HEK293 (cell line): Measurements from ENCODE around the gene DDB1.

ENCODE experiments used
- CTCF ChIA-PET: fragments of 350-600 bp; formaldehyde crosslinking; extraction: SDS; loops from one replicate; lab custom pipeline; 2021; ENCODE audit warnings: antibody characterized with exemption; lab: Yijun Ruan, JAX
- POLR2A ChIA-PET: fragments of 300-600 bp; formaldehyde crosslinking; extraction: SDS; loops from one replicate; lab custom pipeline; 2020; ENCODE audit warnings: antibody characterized with exemption, inconsistent platforms; lab: Yijun Ruan, JAX
- H3K27ac ChIP-seq: fragments of 200-500 bp; sonication (Bioruptor generic); 2 replicates; pipeline ENCODE4 v1.5.1; 2014; ENCODE audit warnings: low read depth, low read length, control low read depth, inconsistent platforms; ENCODE audit errors: extremely low read depth
- H3K36me3 ChIP-seq, 2 experiments: fragments of 200-500 bp in 1 of 2; sonication (Bioruptor generic) in 1 of 2; 1 replicate in 1 of 2; 2 replicates in 1 of 2; pipeline ENCODE4 v1.5.1; 2014 to 2017; ENCODE audit warnings: inconsistent platforms in 2 of 2, low read length in 2 of 2; ENCODE audit not compliant: control insufficient read depth in 2 of 2, insufficient read depth in 1 of 2
- H3K4me1 ChIP-seq: fragments of 200-500 bp; sonication (Bioruptor generic); 2 replicates; pipeline ENCODE4 v1.5.1; 2014; ENCODE audit warnings: mild to moderate bottlenecking, low read length, inconsistent platforms; ENCODE audit not compliant: control insufficient read depth, insufficient read depth
- H3K4me3 ChIP-seq: 2 replicates; pipeline ENCODE4 v1.5.1; 2011; ENCODE audit warnings: low read depth, mild to moderate bottlenecking, control low read depth, low read length, moderate library complexity
- H3K9me3 ChIP-seq: fragments of 200-500 bp; sonication (Bioruptor generic); 2 replicates; pipeline ENCODE4 v1.5.1; 2014; ENCODE audit warnings: low read depth, low read length, inconsistent platforms; ENCODE audit not compliant: control insufficient read depth, insufficient read depth
- PRDM1 ChIP-seq: fragments of 450-650 bp; formaldehyde crosslinking; IDR thresholded peaks from 2 replicates; pipeline ENCODE4; 2016; ENCODE audit warnings: missing biosample characterization, missing genetic modification characterization
- SETDB1 ChIP-seq: IDR thresholded peaks from one replicate; pipeline ENCODE4 v1.6.1; 2017; ENCODE audit warnings: mild to moderate bottlenecking, low read length, moderate library complexity, mixed read lengths; ENCODE audit not compliant: insufficient read length
- TRIM28 ChIP-seq: IDR thresholded peaks from 2 replicates; pipeline ENCODE4 v1.6.1; 2011; ENCODE audit warnings: low read length, control low read depth, borderline replicate concordance
- ZFP37 ChIP-seq: fragments of 450-650 bp; formaldehyde crosslinking; IDR thresholded peaks from 2 replicates; pipeline ENCODE4 v1.5.1; 2016; ENCODE audit warnings: missing biosample characterization, missing genetic modification characterization
- ZNF174 ChIP-seq: fragments of 450-650 bp; formaldehyde crosslinking; IDR thresholded peaks from 2 replicates; pipeline ENCODE4 v1.5.0; 2017; ENCODE audit warnings: missing biosample characterization, mild to moderate bottlenecking, missing genetic modification characterization
- ZNF266 ChIP-seq: fragments of 450-650 bp; formaldehyde crosslinking; IDR thresholded peaks from 2 replicates; pipeline ENCODE4 v1.5.1; 2016; ENCODE audit warnings: missing biosample characterization, missing genetic modification characterization, low read depth
- ZNF341 ChIP-seq: fragments of 450-650 bp; formaldehyde crosslinking; IDR thresholded peaks from 2 replicates; pipeline ENCODE4; 2016; ENCODE audit warnings: low read depth, missing biosample characterization, missing genetic modification characterization
- ZNF433 ChIP-seq: fragments of 450-650 bp; formaldehyde crosslinking; IDR thresholded peaks from 2 replicates; pipeline ENCODE4 v1.5.1; 2016; ENCODE audit warnings: missing biosample characterization, missing genetic modification characterization, low read depth
- ZNF473 ChIP-seq: fragments of 450-650 bp; formaldehyde crosslinking; IDR thresholded peaks from 2 replicates; pipeline ENCODE4 v1.5.1; 2017; ENCODE audit warnings: missing biosample characterization, missing genetic modification characterization
- ZNF544 ChIP-seq: fragments of 450-650 bp; formaldehyde crosslinking; IDR thresholded peaks from 2 replicates; pipeline ENCODE4 v1.5.0; 2017; ENCODE audit warnings: missing biosample characterization, missing genetic modification characterization
- ZNF555 ChIP-seq: fragments of 450-650 bp; formaldehyde crosslinking; conservative IDR thresholded peaks from 2 replicates; pipeline ENCODE4 v1.5.1; 2017; ENCODE audit warnings: missing biosample characterization, mild to moderate bottlenecking, missing genetic modification characterization, inconsistent platforms
- ZNF600 ChIP-seq: fragments of 450-650 bp; formaldehyde crosslinking; IDR thresholded peaks from 2 replicates; pipeline ENCODE4 v1.5.1; 2016; ENCODE audit warnings: missing biosample characterization, missing genetic modification characterization
- ZNF610 ChIP-seq: fragments of 450-650 bp; formaldehyde crosslinking; IDR thresholded peaks from 2 replicates; pipeline ENCODE4 v1.5.1; 2016; ENCODE audit warnings: missing biosample characterization, missing genetic modification characterization, borderline replicate concordance
- ZNF629 ChIP-seq: fragments of 450-650 bp; formaldehyde crosslinking; IDR thresholded peaks from 2 replicates; pipeline ENCODE4 v1.5.1; 2017; ENCODE audit warnings: missing biosample characterization, missing genetic modification characterization
- ZNF664 ChIP-seq: fragments of 450-650 bp; formaldehyde crosslinking; IDR thresholded peaks from 2 replicates; pipeline ENCODE4 v1.5.1; 2016; ENCODE audit warnings: missing biosample characterization, missing genetic modification characterization
- ZNF791 ChIP-seq: fragments of 450-650 bp; formaldehyde crosslinking; IDR thresholded peaks from 2 replicates; pipeline ENCODE4 v1.5.1; 2016; ENCODE audit warnings: missing biosample characterization, missing genetic modification characterization
- TF ChIP-seq, protein P1 (sequence below): fragments of 450-650 bp; formaldehyde crosslinking; IDR thresholded peaks from 2 replicates; pipeline ENCODE4 v1.5.1; 2016; ENCODE audit warnings: missing biosample characterization, missing genetic modification characterization, low read depth
- TF ChIP-seq, protein P2 (sequence below): fragments of 450-650 bp; formaldehyde crosslinking; IDR thresholded peaks from 2 replicates; pipeline ENCODE4 v1.5.1; 2016; ENCODE audit warnings: missing biosample characterization, missing genetic modification characterization
- TF ChIP-seq, protein P3 (sequence below): fragments of 450-650 bp; formaldehyde crosslinking; IDR thresholded peaks from 2 replicates; pipeline ENCODE4 v1.5.1; 2016; ENCODE audit warnings: missing biosample characterization, missing genetic modification characterization, borderline replicate concordance
- TF ChIP-seq, protein P4 (sequence below): sonication (generic); formaldehyde crosslinking; IDR thresholded peaks from 2 replicates; pipeline ENCODE4 v1.8.1; 2022; ENCODE audit warnings: mild to moderate bottlenecking, moderate library complexity, missing genetic modification reagents
- TF ChIP-seq, protein P5 (sequence below): fragments of 450-650 bp; formaldehyde crosslinking; IDR thresholded peaks from 2 replicates; pipeline ENCODE4 v1.5.1; 2017; ENCODE audit warnings: missing biosample characterization, missing genetic modification characterization

The DDB1 gene

DNA sequence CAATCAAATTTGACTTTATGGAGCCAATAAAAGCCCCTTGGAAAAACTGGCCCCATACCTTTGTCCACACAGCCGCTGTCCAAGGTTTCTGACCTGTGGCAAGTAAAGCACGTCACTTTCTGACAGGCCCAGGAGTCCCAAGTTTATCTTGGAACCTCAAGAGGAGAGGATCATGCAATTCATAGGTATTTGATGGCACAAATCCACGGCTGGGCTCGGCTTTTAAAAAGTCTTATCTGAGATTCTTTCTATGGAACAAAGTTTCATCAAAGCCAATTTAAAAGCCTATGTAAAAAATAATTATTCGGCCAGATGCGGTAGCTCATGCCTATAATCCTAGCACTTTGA lies 42.8 kb upstream of the DDB1 start:
- Histone ChIP-seq H3K4me1 (no peaks in the 10 kb centered on the region), H3K27ac (no peak overlapping the region), H3K4me3 (no peak overlapping the region), H3K9me3 (no peaks in the 10 kb centered on the region), H3K36me3 (peaks cover 0 to 13% of the 10 kb centered on the region in 2 experiments; a peak in 2 of 3 replicates)
- TF ChIP-seq TRIM28 (no peak), ZNF174 (no peak), ZNF791 (tag by site-specific recombination) (no peak), ZNF544 (no peak), ZNF341 (tag by site-specific recombination) (no peak), ZNF629 (tag by site-specific recombination) (no peak), ZNF600 (tag by site-specific recombination) (no peak), ZNF555 (tag by site-specific recombination) (no peak), PRDM1 (tag by site-specific recombination) (no peak), SETDB1 (no peak), ZFP37 (tag by site-specific recombination) (no peak), ZNF433 (tag by site-specific recombination) (no peak)
- TF ChIP-seq, protein P1, sequence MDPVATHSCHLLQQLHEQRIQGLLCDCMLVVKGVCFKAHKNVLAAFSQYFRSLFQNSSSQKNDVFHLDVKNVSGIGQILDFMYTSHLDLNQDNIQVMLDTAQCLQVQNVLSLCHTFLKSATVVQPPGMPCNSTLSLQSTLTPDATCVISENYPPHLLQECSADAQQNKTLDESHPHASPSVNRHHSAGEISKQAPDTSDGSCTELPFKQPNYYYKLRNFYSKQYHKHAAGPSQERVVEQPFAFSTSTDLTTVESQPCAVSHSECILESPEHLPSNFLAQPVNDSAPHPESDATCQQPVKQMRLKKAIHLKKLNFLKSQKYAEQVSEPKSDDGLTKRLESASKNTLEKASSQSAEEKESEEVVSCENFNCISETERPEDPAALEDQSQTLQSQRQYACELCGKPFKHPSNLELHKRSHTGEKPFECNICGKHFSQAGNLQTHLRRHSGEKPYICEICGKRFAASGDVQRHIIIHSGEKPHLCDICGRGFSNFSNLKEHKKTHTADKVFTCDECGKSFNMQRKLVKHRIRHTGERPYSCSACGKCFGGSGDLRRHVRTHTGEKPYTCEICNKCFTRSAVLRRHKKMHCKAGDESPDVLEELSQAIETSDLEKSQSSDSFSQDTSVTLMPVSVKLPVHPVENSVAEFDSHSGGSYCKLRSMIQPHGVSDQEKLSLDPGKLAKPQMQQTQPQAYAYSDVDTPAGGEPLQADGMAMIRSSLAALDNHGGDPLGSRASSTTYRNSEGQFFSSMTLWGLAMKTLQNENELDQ (tag by site-specific recombination), result no peak
- ChIA-PET POLR2A (interaction anchor here (0.6 kb wide), 1 partner anchor 500 kb away, joined by 5 read pairs; no protein-coding TSS in a partner anchor), CTCF (interaction anchor here (0.7 to 1.1 kb wide), 2 partner anchors 10 to 626 kb away, joined by 4 to 8 read pairs; no protein-coding TSS in a partner anchor)

DNA sequence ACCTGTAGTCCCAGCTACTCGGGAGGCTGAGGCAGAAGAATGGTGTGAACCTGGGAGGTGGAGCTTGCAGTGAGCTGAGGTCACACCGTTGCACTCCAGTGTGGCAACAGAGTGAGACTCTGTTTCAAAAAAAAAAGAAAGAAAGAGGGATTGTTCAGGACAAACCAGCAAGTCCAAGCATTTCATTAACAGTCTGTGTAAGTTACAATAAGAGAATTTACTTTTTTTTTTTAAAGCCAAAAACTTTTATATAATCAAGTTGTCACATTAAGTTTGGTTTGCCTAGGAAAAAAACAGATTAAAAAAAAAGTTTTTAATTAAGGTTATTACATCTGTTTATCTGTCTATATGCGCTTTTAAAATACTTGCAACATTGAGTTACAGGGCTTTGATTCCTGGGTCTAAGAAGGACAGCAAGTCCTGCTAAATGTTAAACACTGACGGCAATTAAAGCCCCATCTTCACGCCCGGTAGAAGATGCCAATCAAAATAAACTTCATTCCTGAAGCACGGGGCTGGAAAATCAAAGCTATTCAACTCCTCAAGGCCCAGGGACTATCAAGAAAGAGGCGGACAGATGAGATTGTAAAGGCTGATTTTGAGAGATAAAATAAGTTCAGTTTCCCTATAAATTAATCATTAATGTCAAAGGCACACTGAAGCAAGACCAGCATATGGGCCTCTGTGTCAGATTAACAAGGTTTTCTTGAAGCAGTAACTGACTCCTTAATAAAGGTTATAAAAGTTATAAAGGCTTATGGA lies 39.9 kb upstream of the DDB1 start:
- Histone ChIP-seq H3K9me3 (no peaks in the 10 kb centered on the region), H3K4me1 (no peaks in the 10 kb centered on the region), H3K4me3 (no peak overlapping the region), H3K36me3 (peaks cover 0 to 42% of the 10 kb centered on the region in 2 experiments; a peak in 2 of 3 replicates), H3K27ac (no peak overlapping the region)
- CTCF ChIA-PET, result interaction anchor here (0.8 kb wide), 1 partner anchor 13 kb away, joined by 4 read pairs; no protein-coding TSS in a partner anchor
- POLR2A ChIA-PET, result interaction anchor here (0.6 to 1.1 kb wide), 2 partner anchors 11 to 56 kb away, joined by 3 to 4 read pairs; partner anchors contain the start of genes CYB561A3 and TMEM138
- no peak for TF ChIP-seq ZNF664
- no peak for TF ChIP-seq ZFP37 (tag by site-specific recombination)
- TF ChIP-seq ZNF266 (tag by site-specific recombination), result no peak
- TF ChIP-seq ZNF610 (tag by site-specific recombination), result no peak
- TF ChIP-seq, protein P2, sequence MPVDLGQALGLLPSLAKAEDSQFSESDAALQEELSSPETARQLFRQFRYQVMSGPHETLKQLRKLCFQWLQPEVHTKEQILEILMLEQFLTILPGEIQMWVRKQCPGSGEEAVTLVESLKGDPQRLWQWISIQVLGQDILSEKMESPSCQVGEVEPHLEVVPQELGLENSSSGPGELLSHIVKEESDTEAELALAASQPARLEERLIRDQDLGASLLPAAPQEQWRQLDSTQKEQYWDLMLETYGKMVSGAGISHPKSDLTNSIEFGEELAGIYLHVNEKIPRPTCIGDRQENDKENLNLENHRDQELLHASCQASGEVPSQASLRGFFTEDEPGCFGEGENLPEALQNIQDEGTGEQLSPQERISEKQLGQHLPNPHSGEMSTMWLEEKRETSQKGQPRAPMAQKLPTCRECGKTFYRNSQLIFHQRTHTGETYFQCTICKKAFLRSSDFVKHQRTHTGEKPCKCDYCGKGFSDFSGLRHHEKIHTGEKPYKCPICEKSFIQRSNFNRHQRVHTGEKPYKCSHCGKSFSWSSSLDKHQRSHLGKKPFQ (tag by site-specific recombination), result no peak
- TF ChIP-seq, protein P3, sequence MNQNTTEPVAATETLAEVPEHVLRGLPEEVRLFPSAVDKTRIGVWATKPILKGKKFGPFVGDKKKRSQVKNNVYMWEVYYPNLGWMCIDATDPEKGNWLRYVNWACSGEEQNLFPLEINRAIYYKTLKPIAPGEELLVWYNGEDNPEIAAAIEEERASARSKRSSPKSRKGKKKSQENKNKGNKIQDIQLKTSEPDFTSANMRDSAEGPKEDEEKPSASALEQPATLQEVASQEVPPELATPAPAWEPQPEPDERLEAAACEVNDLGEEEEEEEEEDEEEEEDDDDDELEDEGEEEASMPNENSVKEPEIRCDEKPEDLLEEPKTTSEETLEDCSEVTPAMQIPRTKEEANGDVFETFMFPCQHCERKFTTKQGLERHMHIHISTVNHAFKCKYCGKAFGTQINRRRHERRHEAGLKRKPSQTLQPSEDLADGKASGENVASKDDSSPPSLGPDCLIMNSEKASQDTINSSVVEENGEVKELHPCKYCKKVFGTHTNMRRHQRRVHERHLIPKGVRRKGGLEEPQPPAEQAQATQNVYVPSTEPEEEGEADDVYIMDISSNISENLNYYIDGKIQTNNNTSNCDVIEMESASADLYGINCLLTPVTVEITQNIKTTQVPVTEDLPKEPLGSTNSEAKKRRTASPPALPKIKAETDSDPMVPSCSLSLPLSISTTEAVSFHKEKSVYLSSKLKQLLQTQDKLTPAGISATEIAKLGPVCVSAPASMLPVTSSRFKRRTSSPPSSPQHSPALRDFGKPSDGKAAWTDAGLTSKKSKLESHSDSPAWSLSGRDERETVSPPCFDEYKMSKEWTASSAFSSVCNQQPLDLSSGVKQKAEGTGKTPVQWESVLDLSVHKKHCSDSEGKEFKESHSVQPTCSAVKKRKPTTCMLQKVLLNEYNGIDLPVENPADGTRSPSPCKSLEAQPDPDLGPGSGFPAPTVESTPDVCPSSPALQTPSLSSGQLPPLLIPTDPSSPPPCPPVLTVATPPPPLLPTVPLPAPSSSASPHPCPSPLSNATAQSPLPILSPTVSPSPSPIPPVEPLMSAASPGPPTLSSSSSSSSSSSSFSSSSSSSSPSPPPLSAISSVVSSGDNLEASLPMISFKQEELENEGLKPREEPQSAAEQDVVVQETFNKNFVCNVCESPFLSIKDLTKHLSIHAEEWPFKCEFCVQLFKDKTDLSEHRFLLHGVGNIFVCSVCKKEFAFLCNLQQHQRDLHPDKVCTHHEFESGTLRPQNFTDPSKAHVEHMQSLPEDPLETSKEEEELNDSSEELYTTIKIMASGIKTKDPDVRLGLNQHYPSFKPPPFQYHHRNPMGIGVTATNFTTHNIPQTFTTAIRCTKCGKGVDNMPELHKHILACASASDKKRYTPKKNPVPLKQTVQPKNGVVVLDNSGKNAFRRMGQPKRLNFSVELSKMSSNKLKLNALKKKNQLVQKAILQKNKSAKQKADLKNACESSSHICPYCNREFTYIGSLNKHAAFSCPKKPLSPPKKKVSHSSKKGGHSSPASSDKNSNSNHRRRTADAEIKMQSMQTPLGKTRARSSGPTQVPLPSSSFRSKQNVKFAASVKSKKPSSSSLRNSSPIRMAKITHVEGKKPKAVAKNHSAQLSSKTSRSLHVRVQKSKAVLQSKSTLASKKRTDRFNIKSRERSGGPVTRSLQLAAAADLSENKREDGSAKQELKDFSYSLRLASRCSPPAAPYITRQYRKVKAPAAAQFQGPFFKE (tag by site-specific recombination), result no peak
- no peak for TF ChIP-seq ZNF473 (tag by site-specific recombination)
- TF ChIP-seq, protein P4, sequence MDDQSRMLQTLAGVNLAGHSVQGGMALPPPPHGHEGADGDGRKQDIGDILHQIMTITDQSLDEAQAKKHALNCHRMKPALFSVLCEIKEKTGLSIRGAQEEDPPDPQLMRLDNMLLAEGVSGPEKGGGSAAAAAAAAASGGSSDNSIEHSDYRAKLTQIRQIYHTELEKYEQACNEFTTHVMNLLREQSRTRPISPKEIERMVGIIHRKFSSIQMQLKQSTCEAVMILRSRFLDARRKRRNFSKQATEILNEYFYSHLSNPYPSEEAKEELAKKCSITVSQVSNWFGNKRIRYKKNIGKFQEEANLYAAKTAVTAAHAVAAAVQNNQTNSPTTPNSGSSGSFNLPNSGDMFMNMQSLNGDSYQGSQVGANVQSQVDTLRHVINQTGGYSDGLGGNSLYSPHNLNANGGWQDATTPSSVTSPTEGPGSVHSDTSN (CRISPR knock-in tag), result no peak
- peak; percentile 18; the same call in 1 of the 2 replicates for TF ChIP-seq TRIM28
- TF ChIP-seq ZNF433 (tag by site-specific recombination), result no peak
- TF ChIP-seq, protein P5, sequence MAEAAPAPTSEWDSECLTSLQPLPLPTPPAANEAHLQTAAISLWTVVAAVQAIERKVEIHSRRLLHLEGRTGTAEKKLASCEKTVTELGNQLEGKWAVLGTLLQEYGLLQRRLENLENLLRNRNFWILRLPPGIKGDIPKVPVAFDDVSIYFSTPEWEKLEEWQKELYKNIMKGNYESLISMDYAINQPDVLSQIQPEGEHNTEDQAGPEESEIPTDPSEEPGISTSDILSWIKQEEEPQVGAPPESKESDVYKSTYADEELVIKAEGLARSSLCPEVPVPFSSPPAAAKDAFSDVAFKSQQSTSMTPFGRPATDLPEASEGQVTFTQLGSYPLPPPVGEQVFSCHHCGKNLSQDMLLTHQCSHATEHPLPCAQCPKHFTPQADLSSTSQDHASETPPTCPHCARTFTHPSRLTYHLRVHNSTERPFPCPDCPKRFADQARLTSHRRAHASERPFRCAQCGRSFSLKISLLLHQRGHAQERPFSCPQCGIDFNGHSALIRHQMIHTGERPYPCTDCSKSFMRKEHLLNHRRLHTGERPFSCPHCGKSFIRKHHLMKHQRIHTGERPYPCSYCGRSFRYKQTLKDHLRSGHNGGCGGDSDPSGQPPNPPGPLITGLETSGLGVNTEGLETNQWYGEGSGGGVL (tag by site-specific recombination), result no peak
